ENCODE results near the gene ENTPD3. TPM values are rescaled to one million over a fixed set of nuclear protein-coding genes. Genes with fewer than 3 reads are reported as not detected.

ENTPD3 gene
- polyA plus RNA-seq, 1 donor (not counting 4 experiments of a cell fraction or from before 2014, with no cell fraction given), result 12.9 TPM

DNA sequence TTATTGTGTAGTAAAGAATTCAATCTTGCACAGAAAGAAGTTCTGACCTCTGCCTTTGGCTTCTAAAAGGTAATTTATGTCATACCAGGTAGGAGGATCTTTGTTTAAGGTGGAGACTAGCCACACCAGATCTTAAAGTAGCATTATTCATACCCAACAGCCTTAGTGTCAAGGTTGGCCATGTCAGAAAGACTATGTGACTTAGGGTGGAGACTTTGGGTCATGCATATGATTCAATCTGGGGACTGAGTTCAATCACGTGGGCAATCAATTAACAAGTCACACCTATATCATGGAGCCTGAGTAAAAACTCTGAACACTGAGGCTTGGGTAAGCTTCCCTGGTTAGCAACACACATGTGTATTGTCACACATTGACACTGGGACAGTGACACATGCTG, 28.5 kb upstream of the ENTPD3 start:
- Histone ChIP-seq H3K27ac (ENCODE audit: control insufficient read depth, insufficient read depth, low read length) (no peak overlapping the region), H3K79me2 (ENCODE audit: control insufficient read depth, insufficient read depth, low read length) (no peaks in the 10 kb centered on the region), H4K20me1 (ENCODE audit: control insufficient read depth, extremely low read depth, insufficient read depth, low read length) (no peaks in the 10 kb centered on the region), H2AFZ (ENCODE audit: control insufficient read depth, low read length) (no peak overlapping the region), H3K9me3 (ENCODE audit: control insufficient read depth, low read depth, low read length) (no peaks in the 10 kb centered on the region), H3K4me1 (ENCODE audit: control insufficient read depth, extremely low read depth, insufficient read depth, low read length) (no peaks in the 10 kb centered on the region), H3K27me3 (ENCODE audit: control insufficient read depth, extremely low read depth, insufficient read depth, low read length) (no peaks in the 10 kb centered on the region), H3K36me3 (ENCODE audit: control insufficient read depth in 2 of 2, extremely low read depth in 1 of 2, insufficient read depth in 2 of 2, low read length in 2 of 2) (no peaks in the 10 kb centered on the region), H3K4me3 (ENCODE audit: control insufficient read depth in 2 of 3, extremely low read depth in 1 of 3, insufficient read depth in 2 of 3, low read depth in 1 of 3, low read length in 3 of 3) (no peak overlapping the region), H3K9ac (ENCODE audit: control insufficient read depth, extremely low read depth, insufficient read depth, low read length) (no peak overlapping the region), H3K9me1 (ENCODE audit: control insufficient read depth, extremely low read depth, insufficient read depth, low read length) (no peaks in the 10 kb centered on the region), H3K4me2 (ENCODE audit: control insufficient read depth, extremely low read depth, insufficient read depth, low read depth, low read length) (no peak overlapping the region)
- FAIRE-seq (no peak), DNase-seq (ENCODE audit: low read depth, low spot score) (no peak)
- dilution Hi-C loops (cut with MboI; ENCODE audit: extremely low pct_ligation_motif_present, low sequenced_read_pairs), result no loop called here
- TF ChIP-seq, protein P1, sequence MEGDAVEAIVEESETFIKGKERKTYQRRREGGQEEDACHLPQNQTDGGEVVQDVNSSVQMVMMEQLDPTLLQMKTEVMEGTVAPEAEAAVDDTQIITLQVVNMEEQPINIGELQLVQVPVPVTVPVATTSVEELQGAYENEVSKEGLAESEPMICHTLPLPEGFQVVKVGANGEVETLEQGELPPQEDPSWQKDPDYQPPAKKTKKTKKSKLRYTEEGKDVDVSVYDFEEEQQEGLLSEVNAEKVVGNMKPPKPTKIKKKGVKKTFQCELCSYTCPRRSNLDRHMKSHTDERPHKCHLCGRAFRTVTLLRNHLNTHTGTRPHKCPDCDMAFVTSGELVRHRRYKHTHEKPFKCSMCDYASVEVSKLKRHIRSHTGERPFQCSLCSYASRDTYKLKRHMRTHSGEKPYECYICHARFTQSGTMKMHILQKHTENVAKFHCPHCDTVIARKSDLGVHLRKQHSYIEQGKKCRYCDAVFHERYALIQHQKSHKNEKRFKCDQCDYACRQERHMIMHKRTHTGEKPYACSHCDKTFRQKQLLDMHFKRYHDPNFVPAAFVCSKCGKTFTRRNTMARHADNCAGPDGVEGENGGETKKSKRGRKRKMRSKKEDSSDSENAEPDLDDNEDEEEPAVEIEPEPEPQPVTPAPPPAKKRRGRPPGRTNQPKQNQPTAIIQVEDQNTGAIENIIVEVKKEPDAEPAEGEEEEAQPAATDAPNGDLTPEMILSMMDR (optimal IDR thresholded peaks at IDR 0.05 in 1 of 3, IDR thresholded peaks at IDR 0.05 in 1 of 3, conservative IDR thresholded peaks at IDR 0.05 in 1 of 3; ENCODE audit: extremely low read depth in 1 of 3, insufficient read depth in 2 of 3, low read length in 3 of 3), result no peak
- TF ChIP-seq EZH2 (IDR thresholded peaks at IDR 0.05; ENCODE audit: low read length), result no peak

DNA sequence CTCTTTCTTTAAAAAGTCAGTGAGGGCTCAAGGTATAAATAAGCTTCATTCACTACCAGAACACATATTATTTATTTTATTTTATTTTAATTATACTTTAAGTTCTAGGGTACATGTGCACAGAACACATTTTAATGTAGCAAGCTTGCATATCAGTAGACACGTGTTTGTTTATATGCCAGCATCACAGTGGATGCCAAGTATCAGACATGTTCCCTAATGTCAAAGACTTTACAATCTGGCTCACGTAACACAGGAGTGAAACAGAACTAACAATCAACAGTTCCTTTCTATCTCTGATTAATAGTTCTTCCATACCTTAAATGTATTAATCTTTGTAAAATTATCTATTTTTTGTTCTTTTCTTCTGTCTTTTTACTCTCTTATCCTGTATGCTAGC, 23.3 kb upstream of the ENTPD3 start:
- no peaks in the 10 kb centered on the region for H3K36me3 ChIP-seq (ENCODE audit: control insufficient read depth in 2 of 2, extremely low read depth in 1 of 2, insufficient read depth in 2 of 2, low read length in 2 of 2)
- H3K9ac ChIP-seq (ENCODE audit: control insufficient read depth, extremely low read depth, insufficient read depth, low read length), result no peak overlapping the region
- DNase-seq (ENCODE audit: low read depth, low spot score), result no peak
- peaks cover 13% of the 10 kb centered on the region for H3K4me1 ChIP-seq (ENCODE audit: control insufficient read depth, extremely low read depth, insufficient read depth, low read length)
- H3K9me3 ChIP-seq (ENCODE audit: control insufficient read depth, low read depth, low read length), result no peaks in the 10 kb centered on the region
- no peaks in the 10 kb centered on the region for H4K20me1 ChIP-seq (ENCODE audit: control insufficient read depth, extremely low read depth, insufficient read depth, low read length)
- no peaks in the 10 kb centered on the region for H3K27me3 ChIP-seq (ENCODE audit: control insufficient read depth, extremely low read depth, insufficient read depth, low read length)
- dilution Hi-C loops (cut with MboI; ENCODE audit: extremely low pct_ligation_motif_present, low sequenced_read_pairs), result no loop called here
- no peaks in the 10 kb centered on the region for H3K79me2 ChIP-seq (ENCODE audit: control insufficient read depth, insufficient read depth, low read length)
- no peak overlapping the region for H3K4me3 ChIP-seq (ENCODE audit: control insufficient read depth in 2 of 3, extremely low read depth in 1 of 3, insufficient read depth in 2 of 3, low read depth in 1 of 3, low read length in 3 of 3)
- TF ChIP-seq EZH2 (IDR thresholded peaks at IDR 0.05; ENCODE audit: low read length), result no peak
- TF ChIP-seq, protein P1 (optimal IDR thresholded peaks at IDR 0.05 in 1 of 3, IDR thresholded peaks at IDR 0.05 in 1 of 3, conservative IDR thresholded peaks at IDR 0.05 in 1 of 3; ENCODE audit: extremely low read depth in 1 of 3, insufficient read depth in 2 of 3, low read length in 3 of 3), result no peak
- H3K4me2 ChIP-seq (ENCODE audit: control insufficient read depth, extremely low read depth, insufficient read depth, low read depth, low read length), result no peak overlapping the region
- no peak overlapping the region for H2AFZ ChIP-seq (ENCODE audit: control insufficient read depth, low read length)
- no peak overlapping the region for H3K27ac ChIP-seq (ENCODE audit: control insufficient read depth, insufficient read depth, low read length)
- no peaks in the 10 kb centered on the region for H3K9me1 ChIP-seq (ENCODE audit: control insufficient read depth, extremely low read depth, insufficient read depth, low read length)
- FAIRE-seq, result no peak

Measured in keratinocyte (primary cell).